ENCODE results near the gene AGAP3. TPM values are rescaled to one million over a fixed set of nuclear protein-coding genes. Genes with fewer than 3 reads are reported as not detected.

AGAP3 gene
- total RNA-seq, 1 donor from 2014 or later: 114 TPM

GRCh38 chr7:151110941-151111645 lies 24.8 kb downstream of the AGAP3 start:
- no peak overlapping the region for H3K4me3 Mint-ChIP-seq (ENCODE audit: low read depth)
- H3K36me3 Mint-ChIP-seq (ENCODE audit: insufficient read depth): no peaks in the 10 kb centered on the region
- H3K27ac Mint-ChIP-seq: peak overlapping the region; percentile 88
- peak; percentile 88 for TF ChIP-seq CTCF (IDR thresholded peaks at IDR 0.05; ENCODE audit: unreplicated experiment)
- H3K9me3 Mint-ChIP-seq (ENCODE audit: low read depth): no peaks in the 10 kb centered on the region
- peaks cover 34% of the 10 kb centered on the region for H3K4me1 Mint-ChIP-seq (ENCODE audit: low read depth)
- H3K27me3 Mint-ChIP-seq: peaks cover 2% of the 10 kb centered on the region
- peak; percentile 66 for DNase-seq (ENCODE audit: low spot score, unreplicated experiment)

GRCh38 chr7:151113344-151114150 lies 27.3 kb downstream of the AGAP3 start:
- no peak for TF ChIP-seq CTCF (IDR thresholded peaks at IDR 0.05; ENCODE audit: unreplicated experiment)
- Mint-ChIP-seq H3K27me3 (peaks cover 2% of the 10 kb centered on the region), H3K4me1 (ENCODE audit: low read depth) (peaks cover 34% of the 10 kb centered on the region), H3K4me3 (ENCODE audit: low read depth) (peak overlapping the region; percentile 63), H3K36me3 (ENCODE audit: insufficient read depth) (peaks cover under 1% of the 10 kb centered on the region), H3K27ac (peak overlapping the region; percentile 85), H3K9me3 (ENCODE audit: low read depth) (no peaks in the 10 kb centered on the region)
- no peak for DNase-seq (ENCODE audit: low spot score, unreplicated experiment)

- TF ChIP-seq CTCF (IDR thresholded peaks at IDR 0.05; ENCODE audit: unreplicated experiment): peak; percentile 15
- peak overlapping the region; percentile 63 for H3K4me3 Mint-ChIP-seq (ENCODE audit: low read depth)
- DNase-seq (ENCODE audit: low spot score, unreplicated experiment): peak; percentile 38
- no peaks in the 10 kb centered on the region for H3K9me3 Mint-ChIP-seq (ENCODE audit: low read depth)
- no peak overlapping the region for H3K27ac Mint-ChIP-seq
- H3K4me1 Mint-ChIP-seq (ENCODE audit: low read depth): peaks cover 34% of the 10 kb centered on the region
- H3K27me3 Mint-ChIP-seq: peaks cover 2% of the 10 kb centered on the region
- H3K36me3 Mint-ChIP-seq (ENCODE audit: insufficient read depth): peaks cover 7% of the 10 kb centered on the region
Measured at GRCh38 chr7:151114151-151115090, 28.1 kb downstream of the AGAP3 start.

GRCh38 chr7:151115121-151115835 lies 29.0 kb downstream of the AGAP3 start:
- Mint-ChIP-seq H3K27ac (no peak overlapping the region), H3K4me1 (ENCODE audit: low read depth) (peaks cover 34% of the 10 kb centered on the region), H3K27me3 (peaks cover 2% of the 10 kb centered on the region), H3K36me3 (ENCODE audit: insufficient read depth) (peaks cover 7% of the 10 kb centered on the region), H3K9me3 (ENCODE audit: low read depth) (no peaks in the 10 kb centered on the region), H3K4me3 (ENCODE audit: low read depth) (peak overlapping the region; percentile 72)
- TF ChIP-seq CTCF (IDR thresholded peaks at IDR 0.05; ENCODE audit: unreplicated experiment): no peak
- DNase-seq (ENCODE audit: low spot score, unreplicated experiment): no peak
